HG02884 (cell line): ENCODE results near the gene AFF4.

Experiments
- ATAC-seq: cut with Tn5 transposase; IDR thresholded peaks from one replicate; pipeline ENCODE4 v1.9.1; 2021; ENCODE audit warnings: mild to moderate bottlenecking, moderate library complexity; ENCODE audit not compliant: unreplicated experiment

The AFF4 gene

DNA sequence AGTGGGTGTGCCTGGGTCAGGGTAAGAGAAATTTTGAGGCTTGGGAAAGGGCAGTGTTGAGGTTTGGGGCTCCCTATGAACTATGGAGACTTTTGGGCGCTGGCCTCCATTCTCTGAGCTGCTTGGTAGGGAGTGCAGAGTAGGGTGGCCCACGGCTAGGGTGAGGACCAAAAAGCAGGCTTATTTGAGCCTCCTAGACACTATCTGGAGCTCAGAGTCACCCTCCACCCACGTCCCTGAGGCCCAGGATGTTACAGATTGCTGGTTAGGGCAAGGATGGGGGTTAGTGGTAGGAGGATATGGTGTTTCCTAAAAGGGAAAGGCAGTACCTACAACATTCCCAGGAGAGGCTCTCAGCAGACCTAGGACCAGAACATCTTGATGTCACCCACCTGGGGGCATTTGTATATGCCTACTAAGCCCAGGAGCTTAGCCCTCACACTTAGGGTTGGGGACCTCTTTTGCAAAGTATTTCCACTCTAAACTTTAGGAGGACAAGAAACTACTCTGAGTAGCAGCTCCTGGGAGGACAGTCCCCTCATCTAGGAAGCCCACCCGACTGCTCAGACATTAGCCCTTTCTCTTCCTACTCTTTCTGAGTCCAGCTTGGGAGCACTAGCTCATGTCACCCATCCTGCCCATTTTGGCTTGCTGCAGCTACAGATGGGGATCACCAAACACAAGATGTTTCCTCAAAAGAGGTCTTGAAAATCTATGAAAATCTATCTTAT lies 135.3 kb downstream of the AFF4 start:
- no peak for ATAC-seq

DNA sequence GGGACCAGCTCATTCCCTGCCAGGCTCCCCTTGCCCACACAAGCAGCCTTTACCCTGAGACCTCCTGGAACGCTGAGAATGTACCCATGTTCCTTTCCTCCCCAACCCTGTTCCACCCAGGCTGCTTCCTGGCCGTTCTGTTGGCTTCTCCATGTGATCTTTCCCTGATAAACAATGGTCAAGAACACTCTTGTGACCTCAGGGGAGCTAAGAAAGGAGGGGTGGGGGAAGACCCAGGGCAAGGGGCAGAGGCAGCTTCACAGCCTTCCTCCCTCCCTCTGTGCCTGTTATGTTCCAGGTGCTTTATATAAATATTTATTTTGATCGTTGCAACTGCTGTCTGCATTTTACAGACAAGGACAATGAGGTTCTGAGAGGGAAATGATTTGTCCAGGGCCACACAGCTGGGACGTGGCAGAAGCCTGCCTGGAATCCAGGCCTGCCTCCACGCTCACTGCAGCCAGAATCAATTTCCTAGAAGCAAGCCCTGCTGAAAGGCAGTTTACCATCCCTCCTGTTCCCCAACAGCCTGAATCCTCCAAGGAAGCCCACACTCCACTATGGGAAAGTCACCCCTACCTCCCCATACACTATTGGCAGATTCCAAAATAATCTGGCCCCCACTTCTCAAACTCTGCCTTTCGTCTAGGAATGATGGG lies 136.9 kb downstream of the AFF4 start:
- no peak for ATAC-seq

DNA sequence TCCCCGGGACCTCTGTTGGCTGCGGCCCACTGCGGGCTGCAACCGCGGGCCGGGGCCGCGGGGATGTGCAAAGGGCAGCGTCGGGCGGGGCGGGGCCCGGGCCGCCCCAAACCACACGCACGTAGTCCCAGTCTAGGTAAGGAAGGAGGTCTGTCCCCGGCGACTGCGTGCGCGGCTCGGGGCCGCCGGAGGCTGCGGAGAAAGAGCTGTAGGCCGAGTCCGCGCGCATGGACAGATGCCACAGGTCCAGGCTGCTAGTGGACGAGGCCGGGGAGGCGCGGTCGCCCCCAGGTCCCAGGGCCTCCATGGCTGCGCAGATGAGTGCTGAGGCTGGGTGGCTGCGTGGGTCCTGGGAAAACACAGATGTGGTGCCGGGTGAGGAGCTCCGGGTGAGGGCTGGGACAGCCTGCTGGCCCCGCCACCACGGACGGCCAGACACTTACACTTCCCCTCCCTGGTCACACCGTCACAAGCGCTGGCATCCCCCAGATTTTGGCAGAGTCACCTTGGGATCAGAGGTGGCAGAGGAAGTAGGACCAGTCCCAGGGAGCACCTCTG lies 137.5 kb downstream of the AFF4 start:
- no peak for ATAC-seq
